HT1080 (cell line): ENCODE data around the gene OR5H15. TPM values are rescaled to one million over a fixed set of nuclear protein-coding genes. Genes with fewer than 3 reads are reported as not detected.
"Not testable (repeated sequence)": the region's sequence is repeated elsewhere in the genome, so short reads cannot be mapped to it uniquely, and the experiment has no call there.

Experiments
- DNase-seq: peaks from one replicate; pipeline ENCODE4 v3.0.0-alpha.2; 2015; ENCODE audit warnings: low read depth
- polyA plus RNA-seq, 2 experiments: library from polyadenylated mRNA; depleted of rRNA; stranded (reverse); fragments of >200 nt; gene quantifications; 2 replicates each; pipeline ENCODE4 v1.2.3, GENCODE V29; 2015
- total RNA-seq: library from RNA; depleted of rRNA; stranded (reverse); fragments of >200 nt; shearing (Covaris generic); gene quantifications from 2 replicates; pipeline ENCODE4 v1.2.3, GENCODE V29; 2014; rRNA removed

OR5H15 gene
- total RNA-seq, result not detected in 2 replicates
- not detected in 2 replicates for polyA plus RNA-seq (2015; cell fraction: cytosol; rRNA removed)
- polyA plus RNA-seq (2015; cell fraction: nucleus; rRNA removed), result not detected in 2 replicates

- DNase-seq, result no peak
Measured at GRCh38 chr3:98166396-98166795, at the start of gene OR5H15. OR5H15 (plus strand) TSS chr3:98166696; CDS start chr3:98168700, 2,004 bp downstream.

- no peak for DNase-seq
Measured at GRCh38 chr3:98130421-98130820, 36.1 kb upstream of the OR5H15 start, which contains the start of gene OR5H1. OR5H1 (plus strand) TSS chr3:98130721; CDS start chr3:98132698, 1,977 bp downstream.

GRCh38 chr3:98136631-98137030 is 29.9 kb upstream of the OR5H15 start:
- DNase-seq, result no peak

GRCh38 chr3:98137826-98138557 is 28.5 kb upstream of the OR5H15 start:
- DNase-seq, result not testable (repeated sequence)

GRCh38 chr3:98140531-98140930 is 26.0 kb upstream of the OR5H15 start:
- no peak for DNase-seq

GRCh38 chr3:98147179-98147578 is 19.3 kb upstream of the OR5H15 start, which contains the start of gene OR5H14:
OR5H14 (plus strand) TSS chr3:98147479; CDS start chr3:98149386, 1,907 bp downstream.
- no peak for DNase-seq

GRCh38 chr3:98148751-98149150 is 17.7 kb upstream of the OR5H15 start:
- no peak for DNase-seq

- not testable (repeated sequence) for DNase-seq
Measured at GRCh38 chr3:98149456-98149855, 17.0 kb upstream of the OR5H15 start.

- DNase-seq, result peak; percentile 72
Measured at GRCh38 chr3:98151241-98151640, 15.3 kb upstream of the OR5H15 start.

- DNase-seq, result no peak
Measured at GRCh38 chr3:98171071-98171470, 4.6 kb downstream of the OR5H15 start.

- DNase-seq, result peak; percentile 27
Measured at GRCh38 chr3:98172621-98173020, 6.1 kb downstream of the OR5H15 start.

GRCh38 chr3:98180319-98180890 is 13.9 kb downstream of the OR5H15 start:
- no peak for DNase-seq

- no peak for DNase-seq
Measured at GRCh38 chr3:98182196-98182595, 15.7 kb downstream of the OR5H15 start.

GRCh38 chr3:98185180-98185579 is 18.7 kb downstream of the OR5H15 start:
- peak; percentile 3 for DNase-seq

- DNase-seq, result peak; percentile 10
Measured at GRCh38 chr3:98188545-98188944, 22.0 kb downstream of the OR5H15 start.

- not testable (repeated sequence) for DNase-seq
Measured at GRCh38 chr3:98190911-98191310, 24.4 kb downstream of the OR5H15 start.

- not testable (repeated sequence) for DNase-seq
Measured at GRCh38 chr3:98196293-98196692, 29.8 kb downstream of the OR5H15 start.

GRCh38 chr3:98199020-98199419 is 32.5 kb downstream of the OR5H15 start:
- DNase-seq, result peak; percentile 14

GRCh38 chr3:98209244-98209643 is 42.7 kb downstream of the OR5H15 start:
- no peak for DNase-seq

- DNase-seq, result no peak
Measured at GRCh38 chr3:98213276-98213675, 46.8 kb downstream of the OR5H15 start.

- DNase-seq, result no peak
Measured at GRCh38 chr3:98215051-98215450, 48.6 kb downstream of the OR5H15 start.
